Liver (tissue), 3 donors: Measurements from ENCODE around the gene NHSL2.

ENCODE experiments used
- CTCF ChIP-seq: fragments of 150-350 bp; IDR thresholded peaks from 2 replicates; pipeline ENCODE4 v1.5.1; 2017; ENCODE audit warnings: improper control_type of control experiment, low read depth, low read length; ENCODE audit not compliant: missing input control
- EGR1 ChIP-seq, 2 donors: IDR thresholded peaks; 2 replicates each; pipeline ENCODE4 v1.6.1; 2016 to 2018; ENCODE audit warnings: antibody characterized with exemption in 2 of 2, low read depth in 2 of 2
- JUND ChIP-seq, 2 donors: IDR thresholded peaks; 2 replicates each; pipeline ENCODE4 v1.6.1; 2016; ENCODE audit warnings: antibody characterized with exemption in 2 of 2
- MAX ChIP-seq: IDR thresholded peaks from 2 replicates; pipeline ENCODE4 v1.6.1; 2016; ENCODE audit warnings: antibody characterized with exemption
- REST ChIP-seq: IDR thresholded peaks from 2 replicates; pipeline ENCODE4 v1.6.1; 2016; ENCODE audit warnings: antibody characterized with exemption, mild to moderate bottlenecking
- TAF1 ChIP-seq: conservative IDR thresholded peaks from 2 replicates; pipeline ENCODE4 v1.6.1; 2016; ENCODE audit warnings: antibody characterized with exemption, mild to moderate bottlenecking
- YY1 ChIP-seq: IDR thresholded peaks from 2 replicates; pipeline ENCODE4 v1.6.1; 2016; ENCODE audit warnings: antibody characterized with exemption, mild to moderate bottlenecking
- ZBTB33 ChIP-seq: IDR thresholded peaks from 2 replicates; pipeline ENCODE4 v1.6.1; 2016; ENCODE audit warnings: antibody characterized with exemption
- donor health status: healthy.
- donor health status: healthy.

- TF ChIP-seq YY1: no peak
- TF ChIP-seq CTCF: peak; percentile 88
- TF ChIP-seq REST: no peak
- no peak for TF ChIP-seq ZBTB33
- TF ChIP-seq MAX: no peak
- TF ChIP-seq JUND (IDR thresholded peaks at IDR 0.05): peak in 1 of 2 donors; percentile 18
- TF ChIP-seq EGR1 (IDR thresholded peaks at IDR 0.05; ENCODE audit: low read depth in 2 of 2): no peak
- TF ChIP-seq TAF1: no peak
Measured at GRCh38 chrX:72126539-72127140, 216.0 kb downstream of the NHSL2 start.
